ENCODE measurements around the gene NXPH2.

- TF ChIP-seq TAF1 (IDR thresholded peaks at IDR 0.05; ENCODE audit: borderline replicate concordance, insufficient read depth, low read length) (no peak), REST (IDR thresholded peaks at IDR 0.05; ENCODE audit: insufficient read depth in 1 of 2, low read depth in 2 of 2, low read length in 2 of 2) (no peak)
Measured at GRCh38 chr2:138782383-138782782, 2.2 kb upstream of the NXPH2 start.

All from PFSK-1 (cell line).